ENCODE measurements around the gene GARNL3. TPM values are rescaled to one million over a fixed set of nuclear protein-coding genes. Genes with fewer than 3 reads are reported as not detected.

Gene GARNL3
- total and polyA plus RNA-seq, 2 experiments from 2014 or later: 8.7 to 21.9 TPM

- Mint-ChIP-seq H3K9me3 (no peaks in the 10 kb centered on the region), H3K36me3 (ENCODE audit: low read depth) (peaks cover 2% of the 10 kb centered on the region; the same call in 1 of the 3 replicates), H3K27me3 (ENCODE audit: insufficient read depth, low read depth, poor library complexity) (peaks cover 3% of the 10 kb centered on the region), H3K27ac (no peak overlapping the region), H3K4me3 (no peak overlapping the region), H3K4me1 (peaks cover 5% of the 10 kb centered on the region; the same call in 1 of the 3 replicates)
- no peak for ATAC-seq
- Histone ChIP-seq H3K27ac (ENCODE audit: low read depth) (no peak overlapping the region), H3F3A (replicated peaks; ENCODE audit: low read depth) (no peaks in the 10 kb centered on the region), H3K9me2 (ENCODE audit: insufficient read depth) (peaks cover 4% of the 10 kb centered on the region; the same call in 1 of the 2 replicates), H3K79me2 (replicated peaks; ENCODE audit: insufficient read depth) (no peaks in the 10 kb centered on the region), H2AFZ (no peak overlapping the region), H3K36me3 (ENCODE audit: insufficient read depth) (no peaks in the 10 kb centered on the region), H3K4me3 (no peak overlapping the region), H3K4me2 (no peak overlapping the region), H4K20me1 (replicated peaks; ENCODE audit: insufficient read depth) (no peaks in the 10 kb centered on the region; the same call in 1 of the 2 replicates), H3K27me3 (ENCODE audit: insufficient read depth) (no peaks in the 10 kb centered on the region), H3K4me1 (ENCODE audit: insufficient read depth) (no peaks in the 10 kb centered on the region)
- DNase-seq (ENCODE audit: low spot score): no peak
- TF ChIP-seq NANOG (IDR thresholded peaks at IDR 0.05; ENCODE audit: borderline replicate concordance) (no peak), JUNB (IDR thresholded peaks at IDR 0.05; ENCODE audit: unreplicated experiment) (no peak), ZNF331 (CRISPR knock-in tag; IDR thresholded peaks at IDR 0.05; ENCODE audit: low read depth) (no peak), REST (IDR thresholded peaks at IDR 0.05; ENCODE audit: unreplicated experiment) (no peak), EZH2phosphoT487 (IDR thresholded peaks at IDR 0.05; ENCODE audit: unreplicated experiment) (no peak), STAT1 (IDR thresholded peaks at IDR 0.05; ENCODE audit: unreplicated experiment) (no peak), CREB1 (CRISPR knock-in tag; IDR thresholded peaks at IDR 0.05; ENCODE audit: low read depth) (no peak), EZH2 (IDR thresholded peaks at IDR 0.05; ENCODE audit: low read depth, unreplicated experiment) (no peak), POLR2AphosphoS5 (IDR thresholded peaks at IDR 0.05; ENCODE audit: low read depth) (no peak), ZNF114 (CRISPR knock-in tag; IDR thresholded peaks at IDR 0.05) (no peak), CTCF (conservative IDR thresholded peaks at IDR 0.05; ENCODE audit: low read depth in 2 of 2) (no peak), ZNF462 (CRISPR knock-in tag; IDR thresholded peaks at IDR 0.05) (no peak)
- TF ChIP-seq, protein P1, sequence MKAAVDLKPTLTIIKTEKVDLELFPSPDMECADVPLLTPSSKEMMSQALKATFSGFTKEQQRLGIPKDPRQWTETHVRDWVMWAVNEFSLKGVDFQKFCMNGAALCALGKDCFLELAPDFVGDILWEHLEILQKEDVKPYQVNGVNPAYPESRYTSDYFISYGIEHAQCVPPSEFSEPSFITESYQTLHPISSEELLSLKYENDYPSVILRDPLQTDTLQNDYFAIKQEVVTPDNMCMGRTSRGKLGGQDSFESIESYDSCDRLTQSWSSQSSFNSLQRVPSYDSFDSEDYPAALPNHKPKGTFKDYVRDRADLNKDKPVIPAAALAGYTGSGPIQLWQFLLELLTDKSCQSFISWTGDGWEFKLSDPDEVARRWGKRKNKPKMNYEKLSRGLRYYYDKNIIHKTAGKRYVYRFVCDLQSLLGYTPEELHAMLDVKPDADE (IDR thresholded peaks at IDR 0.05): no peak
Measured at GRCh38 chr9:127293328-127293727, 28.8 kb downstream of the GARNL3 start.
